Subcutaneous adipose tissue (tissue), 4 donors: ENCODE data around the gene C7orf57. TPM values are rescaled to one million over a fixed set of nuclear protein-coding genes. Genes with fewer than 3 reads are reported as not detected.

Experiments
- total RNA-seq, 4 donors: library from RNA; depleted of rRNA; stranded (reverse); fragments of >200 nt; gene quantifications; one replicate each; pipeline ENCODE4 v1.1.0, GENCODE V29; 2016
- TF ChIP-seq, protein P1 (sequence below): fragments of 450-650 bp; IDR thresholded peaks from one replicate; pipeline ENCODE4 v1.5.1; 2016; ENCODE audit warnings: low read depth, mild to moderate bottlenecking, control low read depth, antibody characterized with exemption, moderate library complexity

C7orf57 gene
- total RNA-seq, 4 donors from 2014 or later = 0.22 TPM; not detected in 3

GRCh38 chr7:48048113-48048512 lies 12.8 kb downstream of the C7orf57 start:
- TF ChIP-seq, protein P1, sequence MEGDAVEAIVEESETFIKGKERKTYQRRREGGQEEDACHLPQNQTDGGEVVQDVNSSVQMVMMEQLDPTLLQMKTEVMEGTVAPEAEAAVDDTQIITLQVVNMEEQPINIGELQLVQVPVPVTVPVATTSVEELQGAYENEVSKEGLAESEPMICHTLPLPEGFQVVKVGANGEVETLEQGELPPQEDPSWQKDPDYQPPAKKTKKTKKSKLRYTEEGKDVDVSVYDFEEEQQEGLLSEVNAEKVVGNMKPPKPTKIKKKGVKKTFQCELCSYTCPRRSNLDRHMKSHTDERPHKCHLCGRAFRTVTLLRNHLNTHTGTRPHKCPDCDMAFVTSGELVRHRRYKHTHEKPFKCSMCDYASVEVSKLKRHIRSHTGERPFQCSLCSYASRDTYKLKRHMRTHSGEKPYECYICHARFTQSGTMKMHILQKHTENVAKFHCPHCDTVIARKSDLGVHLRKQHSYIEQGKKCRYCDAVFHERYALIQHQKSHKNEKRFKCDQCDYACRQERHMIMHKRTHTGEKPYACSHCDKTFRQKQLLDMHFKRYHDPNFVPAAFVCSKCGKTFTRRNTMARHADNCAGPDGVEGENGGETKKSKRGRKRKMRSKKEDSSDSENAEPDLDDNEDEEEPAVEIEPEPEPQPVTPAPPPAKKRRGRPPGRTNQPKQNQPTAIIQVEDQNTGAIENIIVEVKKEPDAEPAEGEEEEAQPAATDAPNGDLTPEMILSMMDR = no peak

- TF ChIP-seq, protein P1 = no peak
These were observed 14.5 kb downstream of the C7orf57 start for GRCh38 chr7:48049850-48050249.

DNA sequence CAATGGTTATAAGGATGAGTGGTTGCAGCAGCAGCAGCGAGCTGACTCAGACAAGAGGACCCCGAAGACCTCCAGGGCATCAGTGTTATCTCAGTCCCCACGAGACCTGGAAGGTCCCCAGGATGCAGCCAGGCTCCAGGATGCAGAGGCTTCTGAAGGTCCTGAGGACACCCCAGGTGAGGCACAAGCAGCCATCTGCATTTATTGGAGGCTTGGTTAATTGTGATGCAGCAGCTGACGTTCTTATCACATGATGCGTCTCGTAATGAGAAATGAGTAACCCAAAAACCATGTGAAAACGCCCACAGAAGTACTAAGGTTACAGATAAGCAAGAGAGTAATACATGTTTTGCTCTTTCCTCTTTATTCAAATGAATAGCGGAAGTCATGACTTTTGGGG lies 17.4 kb downstream of the C7orf57 start:
- TF ChIP-seq, protein P1 = no peak

- TF ChIP-seq, protein P1 = no peak
These were observed 18.4 kb downstream of the C7orf57 start for GRCh38 chr7:48053736-48054135.

DNA sequence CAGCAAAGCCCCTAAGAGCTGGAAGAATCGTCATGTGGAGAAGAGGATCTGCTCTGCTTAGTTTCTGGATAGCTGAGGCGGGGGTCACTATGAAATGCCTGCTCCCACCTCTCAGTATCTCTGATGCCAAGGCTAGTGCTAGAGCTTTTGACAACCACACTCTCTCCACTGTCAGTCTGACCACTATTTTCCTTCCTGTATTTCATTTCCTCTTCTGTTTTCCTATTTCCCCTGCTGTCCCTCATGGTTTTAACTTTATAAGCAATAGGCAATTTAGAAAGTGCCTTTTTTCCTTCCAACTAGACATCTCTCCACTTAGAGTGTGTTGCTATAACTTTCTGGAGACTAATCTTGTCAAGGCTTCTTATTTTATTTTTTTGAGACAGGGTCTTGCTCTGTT lies 23.6 kb downstream of the C7orf57 start:
- TF ChIP-seq, protein P1 = no peak

DNA sequence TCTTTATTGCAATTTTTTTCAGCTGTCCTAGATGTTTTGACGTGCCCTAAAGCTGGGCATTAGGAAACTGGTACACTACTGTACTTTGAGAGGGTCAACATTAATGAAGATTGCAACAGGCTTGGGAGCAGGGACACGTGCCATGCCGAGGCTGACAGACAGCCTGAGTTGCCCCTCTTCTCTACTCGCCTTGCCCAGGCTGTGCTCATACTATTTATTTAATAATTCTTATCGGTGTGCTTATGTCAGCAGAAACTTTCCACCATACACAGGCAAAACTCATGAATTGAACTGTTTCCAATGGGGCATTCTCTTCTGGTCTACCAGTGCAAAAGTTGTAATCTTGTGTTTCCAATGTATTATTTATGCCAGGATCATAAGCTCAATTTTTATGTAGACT lies 24.4 kb downstream of the C7orf57 start:
- TF ChIP-seq, protein P1 = no peak

DNA sequence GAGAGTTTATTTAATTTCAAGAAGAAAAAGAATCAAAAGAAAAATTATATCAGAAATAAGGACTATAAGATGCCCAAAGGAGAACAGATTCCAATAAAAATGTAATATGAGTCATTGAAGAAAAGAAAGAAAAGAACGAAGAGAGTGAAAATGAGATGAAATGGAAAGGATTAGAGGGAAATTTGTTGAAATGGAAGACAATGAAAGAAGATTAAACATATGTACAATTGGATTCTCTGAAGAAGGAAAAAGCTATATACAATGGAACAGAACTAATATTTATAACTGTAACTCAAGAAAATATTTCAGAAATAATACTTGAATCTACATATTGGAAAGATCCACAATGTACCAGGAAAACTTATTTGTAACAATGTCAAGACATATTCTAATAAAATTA lies 28.6 kb downstream of the C7orf57 start:
- TF ChIP-seq, protein P1 = no peak

- TF ChIP-seq, protein P1 = no peak
These were observed 32.1 kb downstream of the C7orf57 start for GRCh38 chr7:48067475-48067874.
